Esophagus squamous epithelium (tissue), 4 donors: ENCODE measurements around the gene OR2A1.
"Not testable (repeated sequence)": the region's sequence is repeated elsewhere in the genome, so short reads cannot be mapped to it uniquely, and the experiment has no call there.

Source experiments
- CTCF ChIP-seq, 6 experiments: fragments of 450-650 bp in 4 of 6; fragments of 200-600 bp in 2 of 6; sonication (generic) in 2 of 6; IDR thresholded peaks; one replicate each; pipeline ENCODE4 v1.5.1; 2016 to 2019; ENCODE audit warnings: antibody characterized with exemption in 6 of 6, mild to moderate bottlenecking in 4 of 6, moderate library complexity in 4 of 6
- POLR2A ChIP-seq, 4 donors: fragments of 450-650 bp; IDR thresholded peaks; one replicate each; pipeline ENCODE4 v1.6.1; 2017; ENCODE audit warnings: antibody characterized with exemption in 4 of 4, mild to moderate bottlenecking in 4 of 4, moderate library complexity in 3 of 4

GRCh38 chr7:144283716-144284115 is 28.5 kb upstream of the OR2A1 start:
- TF ChIP-seq CTCF, POLR2A (IDR thresholded peaks at IDR 0.05): not testable (repeated sequence)
